DMS153 treated with DMSO at 0.1 percent for 48 hours (cell line): ENCODE measurements around the gene ERCC4.
"Not testable (repeated sequence)": the region's sequence is repeated elsewhere in the genome, so short reads cannot be mapped to it uniquely, and the experiment has no call there.

Source experiments
- DNase-seq: peaks from one replicate; lab custom pipeline; 2025; ENCODE audit not compliant: unreplicated experiment; lab: John Stamatoyannopoulos, UW

ERCC4 gene

GRCh38 chr16:13919683-13920509 is at the start of gene ERCC4:
Gene ERCC4, plus strand, starts transcription at chr16:13920154. Its CDS starts 12 bp downstream, at chr16:13920166.
- DNase-seq: peak; percentile 99

DNA sequence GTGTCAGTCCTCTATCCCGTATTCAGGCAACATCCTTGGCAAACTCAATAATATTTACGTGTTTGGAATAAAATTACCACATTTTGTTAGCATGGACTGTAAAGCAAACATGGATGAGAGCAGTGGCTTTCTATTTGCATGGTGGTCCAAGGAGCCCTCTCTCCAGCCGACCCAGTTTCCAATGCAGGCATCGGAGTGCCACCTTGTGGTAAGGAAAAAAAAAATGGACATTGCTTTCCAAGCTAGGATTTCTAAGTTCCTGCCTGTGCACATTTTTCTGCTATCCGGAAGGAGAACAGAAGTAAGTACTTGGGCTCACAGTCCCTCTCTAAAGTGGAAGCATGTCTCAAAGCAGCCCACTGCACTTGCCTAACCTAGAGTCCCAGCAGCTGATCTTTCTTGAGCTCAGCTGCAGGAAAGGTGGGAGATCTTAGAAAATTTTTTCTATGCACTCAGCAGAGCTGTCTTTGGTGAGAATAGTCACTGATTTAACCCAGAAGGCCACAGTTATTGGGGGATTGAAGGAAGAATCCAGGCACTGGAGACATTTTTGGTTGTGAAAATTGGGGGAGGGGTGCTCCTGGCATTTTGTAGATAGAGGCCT is 46.0 kb upstream of the ERCC4 start:
- peak; percentile 12 for DNase-seq

DNA sequence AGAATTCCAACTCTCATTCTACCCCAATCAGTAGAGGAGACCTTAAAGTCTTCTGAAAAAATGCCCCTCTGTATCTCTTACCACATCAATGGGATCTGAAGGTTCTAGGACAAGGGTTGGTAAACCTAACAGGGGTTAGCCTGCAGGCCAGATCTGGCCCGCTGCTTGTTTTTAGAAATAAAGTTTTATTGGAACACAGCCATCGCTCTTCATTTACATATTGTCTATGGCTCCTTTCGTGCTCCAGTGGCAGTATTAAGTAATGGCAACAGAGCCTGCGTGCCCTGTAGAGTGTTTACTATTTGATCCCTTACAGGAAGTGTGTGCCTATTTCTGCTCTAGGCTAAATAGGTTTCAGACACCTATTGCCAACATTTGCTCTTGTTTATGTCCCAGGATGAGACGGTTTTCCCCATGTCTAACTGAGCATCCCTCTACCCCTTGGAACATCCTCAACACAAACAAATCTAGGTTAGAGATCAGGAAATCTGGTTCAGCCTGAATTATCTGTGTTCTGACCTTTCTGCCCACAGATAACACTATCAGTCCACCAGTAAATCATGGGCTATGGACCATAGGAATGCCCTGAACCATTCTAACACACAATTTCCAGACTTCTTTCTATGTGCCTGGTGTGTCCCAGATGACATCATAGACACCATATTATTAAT is 44.2 kb upstream of the ERCC4 start:
- no peak for DNase-seq

GRCh38 chr16:13883276-13883675 is 36.7 kb upstream of the ERCC4 start:
- DNase-seq: no peak

DNA sequence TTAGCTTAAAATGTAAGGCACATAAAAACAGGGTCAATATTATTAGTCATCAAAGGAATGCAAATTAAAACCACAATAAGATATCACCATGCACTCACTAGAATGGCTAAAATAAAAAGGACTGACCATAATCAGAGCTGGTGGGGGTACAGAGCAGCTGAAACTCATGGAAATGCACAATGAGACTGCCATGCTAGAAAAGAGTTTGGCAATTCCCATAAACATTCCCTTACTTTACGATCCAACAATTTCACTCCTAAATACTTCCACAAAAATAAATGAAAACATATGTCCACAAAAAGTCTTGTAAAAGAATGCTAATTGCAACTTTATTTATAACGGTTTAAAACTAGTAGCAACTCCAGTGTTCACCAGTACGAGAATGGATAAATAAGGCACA is 36.1 kb upstream of the ERCC4 start:
- no peak for DNase-seq

DNA sequence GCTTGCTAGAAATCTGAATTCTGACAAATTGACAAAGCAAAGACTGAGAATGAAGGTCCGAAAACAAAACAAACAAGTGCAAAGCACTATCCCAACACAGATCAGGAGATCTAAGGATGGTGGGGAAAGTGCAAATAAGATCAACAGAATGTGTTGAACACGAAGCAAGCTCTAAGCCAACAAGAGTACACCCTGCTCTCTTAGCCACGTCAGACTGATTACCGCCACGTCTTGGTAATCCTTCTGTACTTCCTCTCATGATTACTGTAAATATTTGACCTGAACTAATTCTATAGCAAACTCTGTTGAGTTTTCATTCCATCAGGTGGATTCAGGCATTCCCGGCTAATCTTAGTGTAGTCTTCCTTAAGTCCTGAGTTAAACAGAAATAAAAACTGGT is 34.3 kb upstream of the ERCC4 start:
- no peak for DNase-seq

DNA sequence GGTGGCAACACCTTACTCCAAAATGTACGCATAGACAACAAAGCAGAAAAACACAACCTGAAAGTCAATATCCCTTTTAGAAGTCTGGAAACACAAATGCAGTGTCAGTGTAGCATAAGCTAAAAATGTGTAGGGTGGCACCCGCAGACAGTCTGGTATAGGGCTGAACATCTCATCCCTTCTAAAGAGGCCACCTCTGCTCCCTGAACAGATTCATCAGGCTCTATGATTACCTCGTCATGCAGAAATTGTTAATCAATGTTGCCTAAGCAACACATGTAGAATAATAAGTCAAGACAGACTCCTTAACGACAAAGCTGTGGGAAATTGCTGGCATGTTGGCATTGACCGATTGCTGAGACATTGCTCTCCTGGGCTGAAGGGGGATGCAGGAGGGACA is 33.3 kb upstream of the ERCC4 start:
- no peak for DNase-seq

- not testable (repeated sequence) for DNase-seq
These were observed 30.6 kb upstream of the ERCC4 start for GRCh38 chr16:13889323-13889722.

DNA sequence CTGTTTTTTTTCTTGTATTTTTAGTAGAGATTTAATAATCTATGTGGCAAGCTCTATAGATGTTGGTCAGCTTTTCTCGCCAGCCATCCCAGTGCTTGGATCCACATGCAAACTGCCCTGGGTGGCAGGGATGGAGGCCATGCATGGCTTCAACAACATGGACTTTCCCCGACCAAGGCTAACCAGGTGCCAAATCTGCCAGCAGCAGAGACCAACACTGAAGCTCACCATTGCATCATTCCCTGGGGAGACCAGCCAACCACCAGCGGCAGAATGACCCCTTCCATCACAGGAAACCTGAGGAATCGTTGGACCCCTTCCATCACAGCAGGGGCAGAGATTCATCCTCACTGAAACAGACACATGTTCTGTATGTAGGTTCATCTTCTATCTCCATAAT is 27.7 kb upstream of the ERCC4 start:
- DNase-seq: no peak

DNA sequence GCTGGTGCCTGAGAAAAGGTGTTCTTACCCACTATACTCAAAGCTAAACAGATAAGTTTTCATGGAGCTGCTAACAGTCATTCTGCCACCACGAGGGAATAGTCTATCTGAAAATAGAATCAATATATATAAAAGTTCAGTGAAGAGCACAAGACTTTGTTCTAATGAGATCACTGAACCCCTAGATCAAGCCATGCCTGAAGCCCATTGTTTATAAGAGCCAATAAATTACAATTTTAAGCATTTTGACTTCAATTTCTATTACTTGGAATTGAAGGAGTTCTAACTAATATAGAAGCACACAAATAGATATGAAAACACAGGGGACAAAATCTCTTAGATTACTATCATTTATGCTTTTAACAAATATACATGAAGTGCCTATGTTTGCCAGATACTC is 24.4 kb upstream of the ERCC4 start:
- no peak for DNase-seq

DNA sequence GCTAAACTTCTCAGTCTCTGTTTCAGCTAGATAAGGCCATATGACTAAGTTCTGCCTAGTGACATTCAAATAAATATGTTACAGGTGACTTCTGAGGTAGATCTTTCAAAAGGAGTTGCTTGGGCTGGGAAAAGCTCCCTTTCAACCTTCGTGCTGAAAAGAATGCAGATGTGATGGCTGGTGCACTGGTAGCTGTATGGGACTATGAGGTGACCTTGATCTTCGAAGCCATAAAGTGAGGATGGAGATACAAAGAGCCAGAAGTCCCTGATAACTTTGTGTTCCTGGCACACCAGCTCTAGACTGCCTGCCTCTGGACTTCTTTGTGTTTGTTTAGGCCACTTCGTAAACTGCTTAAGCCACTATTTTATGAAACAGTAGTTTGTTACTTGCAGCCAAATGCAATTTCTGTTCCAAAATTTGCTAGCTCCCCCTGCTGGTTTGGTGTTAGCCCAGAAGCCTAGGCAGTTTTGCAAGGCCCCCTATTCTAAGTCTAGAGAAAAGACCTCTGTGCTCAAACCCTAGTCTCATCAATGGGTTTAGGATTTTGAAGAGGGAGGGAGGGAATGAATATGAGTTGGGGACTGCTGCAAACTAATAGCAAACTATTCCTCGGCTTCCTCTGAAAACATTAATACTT is 23.3 kb upstream of the ERCC4 start:
- DNase-seq: no peak

DNA sequence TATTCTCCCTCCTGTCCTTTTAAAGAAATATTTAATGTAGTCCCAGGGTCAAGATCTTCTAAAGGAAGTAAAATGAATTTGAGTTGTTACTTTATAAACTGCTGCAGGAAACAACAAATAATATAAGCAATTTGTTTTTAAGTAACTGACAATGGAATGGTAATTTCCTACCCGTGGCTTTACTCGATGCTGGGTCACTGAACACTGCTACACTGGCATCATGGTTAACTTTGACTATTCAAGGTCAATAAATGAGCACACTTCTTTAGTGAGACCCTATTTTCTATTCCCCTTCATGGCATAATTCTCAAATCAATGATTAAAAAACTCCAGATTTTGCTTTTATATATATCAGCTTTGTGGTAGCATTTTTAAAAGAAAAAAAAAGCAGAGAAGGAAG is 22.1 kb upstream of the ERCC4 start:
- no peak for DNase-seq

DNA sequence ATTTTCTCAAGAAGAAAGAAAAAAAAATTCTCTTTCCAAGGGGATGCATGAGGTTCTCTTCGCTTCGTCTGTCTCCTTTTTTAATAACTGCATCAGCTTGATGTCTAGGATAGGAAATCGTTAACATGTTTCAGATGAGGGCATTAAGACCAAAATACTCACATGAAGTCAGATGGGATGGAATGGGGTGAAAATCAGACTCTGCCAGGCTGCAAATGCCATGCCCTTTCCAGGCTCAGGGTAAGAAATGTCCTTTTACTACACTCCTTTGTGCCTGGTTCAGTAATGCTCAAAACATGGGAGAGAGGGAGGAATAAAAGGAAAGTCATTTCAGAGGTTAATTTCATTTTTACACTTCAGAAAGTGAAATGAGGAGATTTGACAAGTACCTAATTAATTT is 21.7 kb upstream of the ERCC4 start:
- no peak for DNase-seq

DNA sequence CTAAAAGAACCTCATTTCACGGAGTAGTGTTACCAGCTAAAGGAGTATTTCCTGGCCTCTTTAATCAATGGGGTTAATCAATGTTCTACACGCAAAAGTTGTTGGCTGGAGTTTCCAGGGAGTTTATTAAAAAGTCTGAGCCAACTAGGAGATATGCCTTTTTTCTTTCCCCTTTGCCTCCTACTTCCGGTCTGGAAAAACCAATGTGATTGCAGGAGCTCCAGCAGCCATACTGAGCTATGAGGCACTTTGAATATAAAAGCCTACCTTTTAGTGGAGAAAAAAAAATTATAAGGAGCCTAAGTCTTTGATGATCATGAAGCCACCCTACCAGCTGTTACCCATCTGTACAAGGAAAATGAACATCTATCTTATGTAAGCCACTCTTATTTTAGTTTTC is 17.9 kb upstream of the ERCC4 start:
- no peak for DNase-seq

DNA sequence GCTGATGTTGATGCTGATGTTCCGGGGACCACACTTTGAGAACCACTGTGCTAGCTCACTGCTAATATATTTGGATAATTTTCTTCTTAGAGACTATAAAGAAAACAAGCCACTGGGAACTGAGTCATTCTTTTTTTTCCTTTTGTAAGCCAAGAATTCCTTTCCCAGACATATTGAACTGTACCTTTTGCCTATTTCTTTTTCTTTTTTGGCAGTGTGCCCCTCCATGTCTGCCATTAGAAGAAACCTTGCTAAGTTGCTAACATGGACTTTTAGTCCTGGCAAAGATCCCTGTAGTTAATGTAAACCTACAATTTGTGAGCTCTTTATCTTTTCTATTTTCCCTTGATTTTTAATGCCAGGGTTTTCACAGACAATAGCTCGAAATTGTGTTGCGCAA is 17.3 kb upstream of the ERCC4 start:
- no peak for DNase-seq

- DNase-seq: no peak
These were observed 15.7 kb upstream of the ERCC4 start for GRCh38 chr16:13904179-13904691.

DNA sequence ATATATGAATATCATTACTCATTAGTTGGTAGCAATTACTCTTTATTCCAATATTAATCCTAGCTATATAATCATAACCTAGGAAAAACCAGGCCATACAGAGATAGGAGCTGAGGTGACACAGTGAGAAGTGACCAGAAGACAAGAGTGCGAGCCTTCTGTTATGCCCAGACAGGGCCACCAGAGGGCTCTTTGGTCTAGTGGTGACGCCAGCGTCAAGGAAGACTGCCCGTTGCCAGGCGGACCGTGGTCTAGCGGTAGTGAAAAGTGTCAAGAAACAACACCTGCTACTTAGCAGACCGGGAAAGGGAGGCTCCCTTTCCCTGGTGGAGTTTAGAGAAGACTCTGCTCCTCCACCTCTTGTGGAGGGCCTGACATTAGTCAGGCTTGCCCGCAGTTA is 15.1 kb upstream of the ERCC4 start:
- DNase-seq: not testable (repeated sequence)

GRCh38 chr16:13906168-13907089 is 13.5 kb upstream of the ERCC4 start:
- DNase-seq: no peak

DNA sequence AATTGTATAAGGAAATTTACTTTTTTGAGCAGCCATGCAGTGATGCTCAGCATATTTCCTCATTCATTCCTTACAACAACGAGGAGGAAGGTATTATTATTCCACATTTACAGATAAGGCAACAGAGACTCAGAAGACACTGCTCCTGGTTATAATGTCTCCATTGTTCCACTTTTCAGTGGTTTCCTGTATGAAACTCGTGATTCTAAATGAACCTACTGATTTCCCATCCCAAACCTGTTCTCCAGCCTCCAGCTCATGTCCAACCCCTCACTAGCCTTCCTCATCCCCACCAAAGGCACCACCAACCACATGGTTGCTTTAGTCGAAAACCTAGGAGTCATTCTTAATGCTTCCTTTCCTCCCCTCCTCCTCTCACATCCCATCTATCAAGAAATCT is 12.5 kb upstream of the ERCC4 start:
- no peak for DNase-seq

GRCh38 chr16:13909069-13909468 is 10.9 kb upstream of the ERCC4 start:
- DNase-seq: no peak
